Kasumi-1 (cell line): Measurements from ENCODE around the gene INPP4B.

Experiments used
- DNase-seq, 2 experiments: peaks; one replicate each; lab custom pipeline; 2025; lab: John Stamatoyannopoulos, UW

INPP4B gene

GRCh38 chr4:142379277-142380051 is 466.6 kb downstream of the INPP4B start:
- DNase-seq: no peak

GRCh38 chr4:142378179-142378578 is 467.9 kb downstream of the INPP4B start:
- DNase-seq: no peak

GRCh38 chr4:142377342-142378091 is 468.6 kb downstream of the INPP4B start:
- no peak for DNase-seq

- no peak for DNase-seq
These were observed 469.9 kb downstream of the INPP4B start for GRCh38 chr4:142376204-142376603.

GRCh38 chr4:142373610-142374009 is 472.5 kb downstream of the INPP4B start:
- DNase-seq: no peak

GRCh38 chr4:142372530-142373260 is 473.4 kb downstream of the INPP4B start:
- DNase-seq: no peak

GRCh38 chr4:142369141-142369540 is 477.0 kb downstream of the INPP4B start:
- DNase-seq: no peak

GRCh38 chr4:142367418-142368180 is 478.5 kb downstream of the INPP4B start:
- DNase-seq: peak; percentile 9 to 18

- peak; percentile 19 to 47 for DNase-seq
These were observed 479.3 kb downstream of the INPP4B start for GRCh38 chr4:142366769-142367181.

GRCh38 chr4:142365391-142365790 is 480.7 kb downstream of the INPP4B start:
- no peak for DNase-seq

- DNase-seq: no peak
These were observed 482.4 kb downstream of the INPP4B start for GRCh38 chr4:142363686-142364085.

GRCh38 chr4:142361981-142362380 is 484.1 kb downstream of the INPP4B start:
- no peak for DNase-seq

- DNase-seq: no peak
These were observed 485.4 kb downstream of the INPP4B start for GRCh38 chr4:142360657-142361056.

GRCh38 chr4:142358656-142359055 is 487.4 kb downstream of the INPP4B start:
- no peak for DNase-seq

- no peak for DNase-seq
These were observed 489.3 kb downstream of the INPP4B start for GRCh38 chr4:142356801-142357200.

- DNase-seq: no peak
These were observed 489.9 kb downstream of the INPP4B start for GRCh38 chr4:142356118-142356759.

GRCh38 chr4:142355421-142355930 is 490.6 kb downstream of the INPP4B start:
- DNase-seq: no peak

- DNase-seq: peak; percentile 73 to 74
These were observed 491.2 kb downstream of the INPP4B start for GRCh38 chr4:142354794-142355420.

- DNase-seq: no peak
These were observed 492.1 kb downstream of the INPP4B start for GRCh38 chr4:142354041-142354440.

GRCh38 chr4:142353149-142353738 is 492.9 kb downstream of the INPP4B start:
- peak; percentile 73 to 75 for DNase-seq
